GM10266 (cell line): Measurements from ENCODE around the gene APBA1.

ENCODE experiments used
- DNase-seq: peaks from one replicate; pipeline ENCODE4 v3.0.0; 2012; ENCODE audit errors: extremely low spot score
- CTCF ChIP-seq: IDR thresholded peaks from 2 replicates; pipeline ENCODE4 v1.5.1; 2012; ENCODE audit warnings: mild to moderate bottlenecking, low read depth; ENCODE audit not compliant: control insufficient read depth, insufficient read depth; ENCODE audit errors: missing control alignments

Gene APBA1

DNA sequence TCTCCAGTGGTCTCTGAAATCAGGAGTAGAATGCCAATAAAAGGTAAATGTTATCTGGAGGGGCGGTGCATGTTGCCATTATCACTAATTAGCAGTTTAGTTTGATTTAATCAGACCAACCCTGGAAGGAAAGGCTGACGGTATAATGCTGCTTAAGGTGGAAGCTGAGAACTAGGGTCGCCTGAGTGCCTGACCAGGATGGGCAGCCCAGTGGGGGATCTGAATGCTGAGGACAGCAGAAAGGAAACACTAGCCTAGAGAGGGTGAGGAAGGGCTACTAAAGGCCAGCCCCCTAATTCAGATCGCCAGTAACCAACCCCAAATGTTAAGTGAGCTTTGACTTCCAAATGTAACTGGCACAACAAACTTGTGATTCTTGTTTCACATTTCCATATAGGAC, 172.2 kb downstream of the APBA1 start:
- TF ChIP-seq CTCF = no peak
- no peak for DNase-seq

- no peak for TF ChIP-seq CTCF
- no peak for DNase-seq
Measured at GRCh38 chr9:69499407-69499806, 172.8 kb downstream of the APBA1 start.

GRCh38 chr9:69498470-69498869, 173.7 kb downstream of the APBA1 start:
- TF ChIP-seq CTCF = no peak

GRCh38 chr9:69497816-69498215, 174.4 kb downstream of the APBA1 start:
- DNase-seq = no peak
- TF ChIP-seq CTCF = no peak

More at GRCh38 chr9:69498470-69498869, 173.7 kb downstream of the APBA1 start:
- no peak for DNase-seq

DNA sequence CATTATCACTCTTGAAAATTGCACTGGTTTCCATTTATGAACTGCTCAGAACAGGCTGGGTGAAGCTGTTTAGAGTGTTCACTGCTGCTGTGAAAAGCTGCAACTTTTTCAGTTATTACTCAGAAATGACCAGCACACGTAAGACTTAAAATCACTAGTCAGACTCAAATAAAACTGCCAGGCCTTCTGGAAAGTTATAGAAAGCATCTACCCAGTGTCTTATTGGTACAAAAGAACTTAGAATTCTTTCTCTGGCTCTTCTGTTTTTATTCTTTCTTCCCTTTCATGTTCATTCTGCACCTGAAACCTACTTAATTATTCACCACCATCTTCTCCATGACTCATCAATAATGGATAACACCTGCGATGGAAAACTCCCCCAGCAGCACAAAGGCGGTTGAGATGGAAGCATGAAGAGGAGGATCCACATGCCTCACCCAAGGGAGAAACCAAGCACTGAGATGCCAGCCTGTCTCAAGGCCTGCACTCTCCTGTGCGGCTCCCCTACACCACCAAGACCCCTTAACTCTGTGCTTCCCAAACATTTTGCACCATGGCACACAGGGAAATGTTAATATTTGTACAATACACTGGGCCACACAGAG, 175.2 kb downstream of the APBA1 start:
- no peak for TF ChIP-seq CTCF
- no peak for DNase-seq

- TF ChIP-seq CTCF = no peak
- DNase-seq = no peak
Measured at GRCh38 chr9:69495296-69495695, 176.9 kb downstream of the APBA1 start.

DNA sequence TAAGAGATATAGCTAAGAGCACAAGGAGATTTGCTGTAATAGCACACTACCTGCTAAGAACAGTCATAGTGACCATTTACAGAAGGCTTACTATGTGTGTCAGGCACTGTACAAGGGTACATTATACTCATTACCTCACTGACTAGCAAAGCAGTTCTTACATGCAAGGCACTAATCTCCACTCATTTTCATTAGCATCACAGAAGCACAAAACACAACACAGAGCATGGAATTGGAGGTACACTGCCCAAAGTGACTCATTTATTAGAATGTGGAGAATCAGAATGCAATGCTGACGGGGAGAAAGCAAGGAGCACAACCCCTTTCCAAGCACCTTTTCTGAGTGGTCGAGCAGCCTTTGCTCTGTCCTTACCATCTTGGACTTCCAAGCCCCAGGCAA, 177.4 kb downstream of the APBA1 start:
- TF ChIP-seq CTCF = no peak

More for the DNA sequence above, 177.4 kb downstream of the APBA1 start:
- DNase-seq = no peak
